ENCODE measurements around the gene RSPH4A.
A peak's percentile ranks its signal among the peaks of the same experiment; 100 is the strongest.
"Not testable (repeated sequence)": the region's sequence is repeated elsewhere in the genome, so short reads cannot be mapped to it uniquely, and the experiment has no call there.

Gene RSPH4A

DNA sequence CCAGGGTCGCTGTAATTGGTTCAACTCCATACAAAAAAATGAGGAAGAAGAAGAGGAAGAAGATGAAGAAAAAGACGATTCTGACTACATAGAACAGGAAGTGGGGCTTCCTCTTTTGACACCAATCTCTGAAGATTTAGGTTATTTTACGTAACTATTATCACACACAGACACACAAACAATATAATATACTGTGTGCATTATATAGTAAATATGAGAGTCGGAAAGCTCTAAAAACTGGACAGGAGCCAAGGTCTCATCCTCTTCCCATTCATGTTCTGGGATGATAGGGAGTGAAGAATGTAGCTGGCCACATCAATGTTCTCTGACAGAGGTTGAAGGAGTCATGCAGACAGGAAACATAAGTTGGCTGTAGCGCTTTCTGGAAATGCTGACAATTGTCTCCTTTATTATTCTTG, 13.3 kb downstream of the RSPH4A start:
- no peak for DNase-seq

DNA sequence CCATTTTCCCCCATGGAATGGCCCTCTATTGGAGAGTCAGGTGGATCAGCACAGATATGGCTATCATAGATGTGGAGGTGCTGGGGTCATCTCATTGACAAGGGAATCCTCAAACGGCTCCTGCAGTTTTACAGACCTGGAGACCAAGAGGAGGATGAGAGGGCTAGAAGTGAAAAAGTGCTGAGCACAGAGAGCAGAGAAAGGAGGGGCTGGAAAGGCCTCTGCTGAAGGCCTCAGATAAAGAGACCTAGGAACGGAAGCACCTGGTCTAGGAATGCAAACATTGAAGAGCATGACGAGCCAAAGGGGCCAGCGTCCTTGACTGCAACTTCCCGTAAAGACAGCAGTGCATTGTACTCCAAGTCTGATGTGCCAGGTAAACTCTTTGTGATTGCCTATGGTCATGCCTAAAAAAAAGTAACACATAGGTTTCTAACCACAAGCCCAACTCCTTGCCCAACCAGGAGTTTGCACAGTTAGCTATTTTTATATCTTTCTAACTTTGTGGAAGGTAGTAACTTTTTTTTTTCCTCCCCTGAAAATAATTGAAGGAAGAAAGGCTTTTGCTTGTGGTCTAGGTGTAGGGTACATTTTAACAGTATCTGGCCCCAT, 15.2 kb downstream of the RSPH4A start:
- no peak for DNase-seq

- DNase-seq = no peak
These were observed 17.4 kb downstream of the RSPH4A start for GRCh38 chr6:116633685-116634084.

GRCh38 chr6:116648156-116648555, 31.9 kb downstream of the RSPH4A start:
- DNase-seq = no peak

DNA sequence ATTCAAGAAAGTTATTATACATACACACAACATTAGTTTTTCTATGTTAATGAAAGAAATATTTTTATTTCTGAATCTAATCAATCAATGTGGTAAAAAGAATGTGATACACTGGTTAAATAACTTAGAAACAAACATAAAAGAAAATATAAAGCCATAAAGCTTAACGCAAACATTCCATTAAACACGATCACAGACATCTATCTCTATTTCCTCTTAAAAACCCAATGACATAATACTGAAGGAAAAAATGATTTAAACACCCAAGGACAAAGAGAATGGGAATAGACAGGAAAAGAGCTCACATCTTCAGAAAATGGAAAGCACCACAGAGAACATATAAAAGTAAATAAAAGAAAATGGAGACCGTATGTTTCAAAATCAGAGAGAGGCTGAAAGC, 32.9 kb downstream of the RSPH4A start:
- DNase-seq = no peak

GRCh38 chr6:116651916-116652315, 35.6 kb downstream of the RSPH4A start:
- DNase-seq = no peak

DNA sequence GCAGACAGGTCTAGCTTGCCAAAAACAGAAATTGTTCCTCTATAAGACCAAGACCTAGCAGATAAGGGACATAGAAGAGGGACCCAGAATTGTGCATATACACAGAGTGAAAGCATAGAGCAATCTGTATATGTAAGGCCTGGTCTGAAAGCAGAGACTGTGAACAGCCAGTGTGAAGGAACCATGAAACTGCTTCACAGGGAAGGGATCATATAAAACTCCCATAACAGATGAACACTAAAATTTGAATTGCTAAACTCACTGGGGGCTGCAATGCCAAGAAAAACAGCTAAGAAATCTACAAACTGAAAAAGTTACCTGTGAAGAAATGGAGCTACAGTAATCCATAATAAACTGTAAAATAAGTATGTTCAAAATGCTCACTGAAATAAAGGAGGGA, 45.3 kb downstream of the RSPH4A start:
- no peak for DNase-seq

GRCh38 chr6:116662202-116662601, 45.9 kb downstream of the RSPH4A start:
- no peak for DNase-seq

DNA sequence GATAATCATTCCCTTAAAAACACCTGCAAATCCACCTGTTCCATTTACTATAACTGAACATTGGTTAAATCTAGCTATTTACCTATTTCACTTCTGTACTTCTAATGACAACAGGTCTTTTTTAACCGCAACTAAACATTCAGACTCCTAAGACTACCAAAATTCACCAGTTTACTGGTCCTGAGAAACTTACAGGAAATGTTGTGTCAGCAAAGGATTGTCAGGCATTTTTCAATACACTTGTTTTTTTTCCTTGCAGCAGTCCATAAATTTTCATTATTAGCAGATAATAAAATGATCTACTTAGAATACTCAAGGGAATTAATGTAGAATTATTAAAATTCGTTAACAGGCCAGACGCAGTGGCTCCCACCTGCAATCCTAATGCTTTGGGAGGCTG, 47.0 kb downstream of the RSPH4A start:
- no peak for DNase-seq

GRCh38 chr6:116664169-116664568, 47.9 kb downstream of the RSPH4A start:
- not testable (repeated sequence) for DNase-seq

- no peak for DNase-seq
These were observed 49.2 kb downstream of the RSPH4A start for GRCh38 chr6:116665464-116665863.

- no peak for DNase-seq
These were observed 50.6 kb downstream of the RSPH4A start for GRCh38 chr6:116666869-116667268.

- no peak for DNase-seq
These were observed 51.3 kb downstream of the RSPH4A start for GRCh38 chr6:116667623-116668022.

DNA sequence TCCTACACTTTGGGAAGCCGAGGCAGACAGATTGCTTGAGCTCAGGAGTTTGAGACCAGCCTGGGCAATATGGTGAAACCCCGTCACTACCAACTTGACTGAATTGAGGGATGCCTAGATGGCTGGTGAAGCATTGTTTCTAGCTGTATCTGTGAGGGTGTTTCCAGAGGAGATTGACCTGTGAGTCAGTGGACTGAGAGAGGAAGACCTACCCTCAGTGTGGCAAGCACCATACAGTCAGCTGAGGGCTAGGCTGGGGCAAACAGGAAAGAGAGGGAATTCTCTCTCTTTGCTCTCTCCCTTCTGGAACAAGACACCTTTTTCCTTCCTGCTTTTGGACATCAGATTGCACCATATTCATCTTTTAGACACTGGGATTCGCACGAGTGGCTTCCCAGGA, 56.0 kb downstream of the RSPH4A start:
- no peak for DNase-seq

DNA sequence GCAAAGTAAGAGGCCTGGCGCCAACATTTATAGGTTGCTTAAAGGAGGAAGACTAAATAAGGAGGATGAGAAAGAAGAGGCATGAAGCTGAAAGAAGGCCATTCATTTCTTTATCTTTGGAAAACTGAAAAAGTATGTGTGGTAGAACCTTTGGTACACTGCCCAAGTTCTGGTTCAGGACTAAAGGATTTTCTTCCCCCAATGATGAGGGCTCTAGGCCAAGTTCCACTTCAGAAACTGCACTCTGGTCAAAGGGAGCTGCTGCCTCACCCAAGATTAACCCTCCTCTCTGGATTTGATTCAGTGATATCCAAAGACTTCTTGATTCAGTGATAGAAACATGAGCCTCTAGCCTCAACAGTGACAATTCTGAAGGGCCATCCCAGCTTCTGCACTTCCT, 59.7 kb downstream of the RSPH4A start:
- no peak for DNase-seq

- DNase-seq = peak; percentile 86
These were observed 64.8 kb downstream of the RSPH4A start, which contains the start of gene KPNA5 for GRCh38 chr6:116680880-116681672. TSS of gene KPNA5 (plus strand) at chr6:116681211. CDS start at chr6:116681335, 124 bp downstream.

DNA sequence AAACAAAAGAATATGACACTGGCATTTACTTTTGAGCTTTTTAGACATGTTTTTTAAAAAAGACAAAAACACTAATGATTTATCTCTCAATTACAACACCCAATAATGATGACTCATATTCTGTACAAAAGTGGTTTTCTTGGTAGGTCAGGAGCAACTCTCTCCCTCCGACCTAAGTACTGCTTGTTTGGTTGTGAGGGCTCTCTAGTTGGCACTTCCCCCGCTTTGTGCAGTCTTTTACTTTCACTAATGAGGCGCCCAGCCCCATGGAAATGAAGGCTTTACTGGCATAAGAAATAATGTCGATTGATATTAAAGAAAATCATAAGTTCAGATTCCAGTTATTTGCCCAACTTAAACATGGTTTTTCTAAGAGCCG, 66.0 kb downstream of the RSPH4A start:
- no peak for DNase-seq
